A673 (cell line): Measurements from ENCODE around the gene LPP. TPM values are rescaled to one million over a fixed set of nuclear protein-coding genes. Genes with fewer than 3 reads are reported as not detected.

Experiments
- BruUV-seq: library from RNA; stranded (reverse); fragments of 400-500 nt; replicated peaks from 2 replicates; lab custom pipeline; 2021; lab: Mats Ljungman, UMichigan
- CTCF ChIA-PET: fragments of 300-600 bp; sonication (Branson Sonifier 250); formaldehyde crosslinking; loops from one replicate; lab custom pipeline; 2022; ENCODE audit warnings: antibody characterized with exemption; lab: Charles Lee
- POLR2A ChIA-PET: fragments of 300-600 bp; sonication (Branson Sonifier 250); formaldehyde crosslinking; loops from one replicate; lab custom pipeline; 2022; ENCODE audit warnings: antibody characterized with exemption; ENCODE audit not compliant: low non-redundant PET; lab: Charles Lee
- DNase-seq: peaks from one replicate; pipeline ENCODE4 v3.0.0-alpha.2; 2015; ENCODE audit warnings: low spot score
- H3K27ac ChIP-seq: fragments of 200-600 bp; sonication (generic); 2 replicates; pipeline ENCODE4 v1.5.1; 2016; ENCODE audit warnings: mixed run types, low read depth, mild to moderate bottlenecking, mixed read lengths, antibody characterized with exemption, low read length; ENCODE audit not compliant: poor library complexity, severe bottlenecking
- H3K27me3 ChIP-seq: fragments of 200-600 bp; sonication (generic); replicated peaks from 2 replicates; pipeline ENCODE4 v1.6.1; 2017; ENCODE audit warnings: mixed run types, low read depth, mild to moderate bottlenecking, mixed read lengths, antibody characterized with exemption, low read length; ENCODE audit not compliant: insufficient read depth, poor library complexity
- H3K36me3 ChIP-seq: fragments of 200-600 bp; sonication (generic); 2 replicates; pipeline ENCODE4 v1.6.1; 2016; ENCODE audit warnings: mixed run types, mild to moderate bottlenecking, mixed read lengths, antibody characterized with exemption, low read length; ENCODE audit not compliant: insufficient read depth, poor library complexity, severe bottlenecking
- H3K4me1 ChIP-seq: fragments of 200-600 bp; sonication (generic); 2 replicates; pipeline ENCODE4 v1.6.1; 2017; ENCODE audit warnings: mixed run types, mild to moderate bottlenecking, mixed read lengths, antibody characterized with exemption, low read length; ENCODE audit not compliant: insufficient read depth, poor library complexity, severe bottlenecking
- H3K4me3 ChIP-seq: fragments of 200-600 bp; sonication (generic); 2 replicates; pipeline ENCODE4 v1.5.1; 2016; ENCODE audit warnings: low read depth, mixed run types, mild to moderate bottlenecking, mixed read lengths, low read length; ENCODE audit not compliant: poor library complexity, severe bottlenecking
- H3K9me3 ChIP-seq: fragments of 200-600 bp; sonication (generic); 2 replicates; pipeline ENCODE4 v1.6.1; 2016; ENCODE audit warnings: mixed run types, low read depth, mild to moderate bottlenecking, mixed read lengths, antibody characterized with exemption, low read length; ENCODE audit not compliant: poor library complexity, severe bottlenecking
- EZH2 ChIP-seq: fragments of 200-600 bp; sonication (generic); IDR thresholded peaks from 2 replicates; pipeline ENCODE4 v1.6.1; 2017; ENCODE audit warnings: borderline replicate concordance, low read depth, mild to moderate bottlenecking, mixed read lengths, antibody characterized with exemption, low read length; ENCODE audit not compliant: poor library complexity, severe bottlenecking
- intact Hi-C: fragments of 100-400 bp; cut with micrococcal nuclease; formaldehyde crosslinking; loops from one replicate; pipeline ENCODE4 v1.10.0; 2022; ENCODE audit not compliant: unreplicated experiment
- total RNA-seq: library from RNA; stranded (reverse); gene quantifications from 2 replicates; pipeline ENCODE4 v1.2.3, GENCODE V29; 2021
- TF ChIP-seq, protein P1 (sequence below): fragments of 300-800, 200-600 bp; sonication (generic); conservative IDR thresholded peaks from 2 replicates; pipeline ENCODE4 v1.5.1; 2017; ENCODE audit warnings: low read depth, mild to moderate bottlenecking, antibody characterized with exemption, low read length, moderate library complexity, mixed read lengths

LPP gene
- total RNA-seq, 1 experiment from 2014 or later = 39.7 TPM

DNA sequence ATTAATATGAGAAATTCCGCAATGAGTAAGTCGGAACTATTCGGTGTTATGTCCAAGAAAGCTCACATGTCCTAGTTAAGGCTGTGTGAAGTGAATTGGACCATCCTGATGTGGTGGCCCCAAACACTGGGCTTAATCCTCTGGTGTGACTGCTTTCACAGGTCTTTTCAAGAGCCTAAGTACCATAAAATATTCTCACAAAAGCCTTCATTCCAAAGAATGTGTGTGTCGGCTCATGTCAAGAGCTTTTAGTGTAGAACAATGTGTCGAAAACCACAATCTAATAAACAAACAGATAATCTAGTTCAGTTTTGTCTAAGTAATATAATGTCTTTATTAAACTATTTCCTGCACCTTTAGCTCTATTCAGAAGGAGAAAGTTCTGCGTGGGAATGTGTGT, 311.4 kb downstream of the LPP start:
- DNase-seq = peak; percentile 58
- TF ChIP-seq EZH2 = no peak
- Histone ChIP-seq H3K9me3 (no peaks in the 10 kb centered on the region), H3K36me3 (no peaks in the 10 kb centered on the region), H3K27ac (no peak overlapping the region), H3K4me1 (peaks cover 10% of the 10 kb centered on the region), H3K27me3 (no peaks in the 10 kb centered on the region), H3K4me3 (no peak overlapping the region)
- ChIA-PET CTCF (no interaction called here), POLR2A (no interaction called here)
- BruUV-seq = no TSS peak
- intact Hi-C loops = no loop called here

DNA sequence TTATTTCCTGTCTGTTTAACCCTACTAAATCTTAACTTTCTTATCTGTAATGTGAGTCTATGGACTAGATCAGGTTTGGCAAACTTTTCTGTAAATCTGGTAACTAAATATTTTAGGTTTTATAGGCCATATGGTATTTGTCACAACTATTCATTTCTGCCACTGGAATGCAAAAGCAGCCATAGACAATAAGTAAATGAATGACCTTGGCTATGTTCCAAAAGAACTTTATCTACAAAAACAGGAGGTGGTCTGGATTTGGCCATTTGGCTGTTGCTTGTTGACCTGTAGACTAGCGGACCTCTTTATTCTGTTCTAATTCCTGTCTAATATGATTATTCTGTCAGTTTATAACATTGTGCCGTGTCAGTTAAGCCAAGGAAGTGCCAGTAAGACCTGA, 314.2 kb downstream of the LPP start:
- Histone ChIP-seq H3K9me3 (no peaks in the 10 kb centered on the region), H3K27ac (peak overlapping the region; percentile 13), H3K4me3 (no peak overlapping the region), H3K4me1 (peaks cover 10% of the 10 kb centered on the region), H3K36me3 (no peaks in the 10 kb centered on the region), H3K27me3 (no peaks in the 10 kb centered on the region)
- ChIA-PET CTCF (no interaction called here), POLR2A (no interaction called here)
- DNase-seq = peak; percentile 61
- BruUV-seq = no TSS peak
- TF ChIP-seq, protein P1, sequence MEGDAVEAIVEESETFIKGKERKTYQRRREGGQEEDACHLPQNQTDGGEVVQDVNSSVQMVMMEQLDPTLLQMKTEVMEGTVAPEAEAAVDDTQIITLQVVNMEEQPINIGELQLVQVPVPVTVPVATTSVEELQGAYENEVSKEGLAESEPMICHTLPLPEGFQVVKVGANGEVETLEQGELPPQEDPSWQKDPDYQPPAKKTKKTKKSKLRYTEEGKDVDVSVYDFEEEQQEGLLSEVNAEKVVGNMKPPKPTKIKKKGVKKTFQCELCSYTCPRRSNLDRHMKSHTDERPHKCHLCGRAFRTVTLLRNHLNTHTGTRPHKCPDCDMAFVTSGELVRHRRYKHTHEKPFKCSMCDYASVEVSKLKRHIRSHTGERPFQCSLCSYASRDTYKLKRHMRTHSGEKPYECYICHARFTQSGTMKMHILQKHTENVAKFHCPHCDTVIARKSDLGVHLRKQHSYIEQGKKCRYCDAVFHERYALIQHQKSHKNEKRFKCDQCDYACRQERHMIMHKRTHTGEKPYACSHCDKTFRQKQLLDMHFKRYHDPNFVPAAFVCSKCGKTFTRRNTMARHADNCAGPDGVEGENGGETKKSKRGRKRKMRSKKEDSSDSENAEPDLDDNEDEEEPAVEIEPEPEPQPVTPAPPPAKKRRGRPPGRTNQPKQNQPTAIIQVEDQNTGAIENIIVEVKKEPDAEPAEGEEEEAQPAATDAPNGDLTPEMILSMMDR = no peak
- TF ChIP-seq EZH2 = no peak
- intact Hi-C loops = no loop called here

DNA sequence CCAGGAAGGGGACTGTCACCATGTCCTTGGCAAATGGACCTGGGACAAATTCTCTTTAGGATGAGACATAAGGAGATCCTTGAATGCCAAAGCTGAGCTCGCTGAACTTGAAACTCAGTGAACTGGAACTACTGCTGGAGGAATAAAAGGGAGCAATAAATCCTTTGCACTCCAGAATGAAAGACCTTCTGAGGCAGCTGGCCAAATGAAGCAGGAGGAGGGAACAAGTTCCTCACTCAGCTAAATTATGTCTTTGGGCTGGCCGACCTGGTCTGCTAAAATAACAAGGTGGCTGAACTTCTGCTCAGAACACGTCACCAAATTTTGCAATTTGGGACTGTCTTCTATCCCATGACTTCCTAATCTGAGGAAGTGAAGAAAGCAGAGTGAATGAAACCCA, 314.7 kb downstream of the LPP start:
- peaks cover 10% of the 10 kb centered on the region for H3K4me1 ChIP-seq
- H3K27me3 ChIP-seq = no peaks in the 10 kb centered on the region
- POLR2A ChIA-PET = no interaction called here
- peak; percentile 68 for DNase-seq
- intact Hi-C loops = no loop called here
- no peak for TF ChIP-seq EZH2
- TF ChIP-seq, protein P1 = no peak
- BruUV-seq = no TSS peak
- H3K9me3 ChIP-seq = no peaks in the 10 kb centered on the region
- no peak overlapping the region for H3K4me3 ChIP-seq
- H3K36me3 ChIP-seq = no peaks in the 10 kb centered on the region
- peak overlapping the region; percentile 13 for H3K27ac ChIP-seq
- CTCF ChIA-PET = no interaction called here

DNA sequence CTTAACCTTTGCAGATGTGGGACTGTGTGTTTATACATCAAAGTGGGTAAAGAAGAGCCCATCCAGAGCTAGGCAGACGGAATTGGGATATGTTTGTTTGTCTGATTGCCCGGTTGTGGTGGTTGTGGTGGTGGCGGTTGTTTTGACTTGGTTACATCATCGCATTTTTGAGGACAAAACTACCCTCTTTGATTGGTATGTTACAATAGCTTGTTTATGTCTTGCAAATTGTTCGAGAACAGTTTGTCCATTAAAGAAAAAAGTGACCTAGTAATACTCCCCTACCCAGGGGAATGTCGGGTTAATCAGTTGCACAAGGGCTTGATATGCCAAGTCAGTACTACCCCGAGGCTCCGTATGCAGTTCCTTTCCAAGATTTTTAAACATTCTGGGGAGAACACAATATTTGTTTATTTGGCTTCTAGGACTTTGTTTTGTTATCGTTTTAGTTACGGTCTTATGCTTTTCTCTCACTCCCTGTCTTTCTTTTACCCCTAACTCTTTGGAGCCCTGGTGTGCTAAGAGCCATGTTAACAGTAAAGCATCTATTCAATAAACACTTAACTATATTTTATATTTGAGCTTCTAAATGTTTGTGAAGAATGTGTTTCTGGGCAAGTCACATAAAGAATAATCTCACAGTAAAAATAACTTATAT, 315.4 kb downstream of the LPP start:
- no peak for DNase-seq
- CTCF ChIA-PET = no interaction called here
- BruUV-seq = no TSS peak
- POLR2A ChIA-PET = interaction anchor here (0.7 kb wide), 1 partner anchor 10 kb away, joined by 8 read pairs; no protein-coding TSS in a partner anchor
- H3K9me3 ChIP-seq = no peaks in the 10 kb centered on the region
- no peaks in the 10 kb centered on the region for H3K27me3 ChIP-seq
- H3K4me3 ChIP-seq = no peak overlapping the region
- intact Hi-C loops = no loop called here
- H3K36me3 ChIP-seq = no peaks in the 10 kb centered on the region
- TF ChIP-seq, protein P1 = no peak
- no peak for TF ChIP-seq EZH2
- no peak overlapping the region for H3K27ac ChIP-seq
- peaks cover 10% of the 10 kb centered on the region for H3K4me1 ChIP-seq
